AG09319 (cell line): ENCODE measurements around the gene CCNL2.

Experiments
- DNase-seq: peaks from one replicate; pipeline ENCODE4 v3.0.0-alpha.2; 2010; ENCODE audit warnings: low read depth; ENCODE audit errors: extremely low read depth
- TF ChIP-seq, protein P1 (sequence below): IDR thresholded peaks from 2 replicates; pipeline ENCODE4 v1.5.1; 2011; ENCODE audit warnings: low read depth, mild to moderate bottlenecking, inconsistent platforms, low read length, moderate library complexity

The CCNL2 gene

GRCh38 chr1:1345860-1346500 is 53.2 kb downstream of the CCNL2 start:
- TF ChIP-seq, protein P1, sequence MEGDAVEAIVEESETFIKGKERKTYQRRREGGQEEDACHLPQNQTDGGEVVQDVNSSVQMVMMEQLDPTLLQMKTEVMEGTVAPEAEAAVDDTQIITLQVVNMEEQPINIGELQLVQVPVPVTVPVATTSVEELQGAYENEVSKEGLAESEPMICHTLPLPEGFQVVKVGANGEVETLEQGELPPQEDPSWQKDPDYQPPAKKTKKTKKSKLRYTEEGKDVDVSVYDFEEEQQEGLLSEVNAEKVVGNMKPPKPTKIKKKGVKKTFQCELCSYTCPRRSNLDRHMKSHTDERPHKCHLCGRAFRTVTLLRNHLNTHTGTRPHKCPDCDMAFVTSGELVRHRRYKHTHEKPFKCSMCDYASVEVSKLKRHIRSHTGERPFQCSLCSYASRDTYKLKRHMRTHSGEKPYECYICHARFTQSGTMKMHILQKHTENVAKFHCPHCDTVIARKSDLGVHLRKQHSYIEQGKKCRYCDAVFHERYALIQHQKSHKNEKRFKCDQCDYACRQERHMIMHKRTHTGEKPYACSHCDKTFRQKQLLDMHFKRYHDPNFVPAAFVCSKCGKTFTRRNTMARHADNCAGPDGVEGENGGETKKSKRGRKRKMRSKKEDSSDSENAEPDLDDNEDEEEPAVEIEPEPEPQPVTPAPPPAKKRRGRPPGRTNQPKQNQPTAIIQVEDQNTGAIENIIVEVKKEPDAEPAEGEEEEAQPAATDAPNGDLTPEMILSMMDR = no peak
- DNase-seq = no peak

- no peak for DNase-seq
- TF ChIP-seq, protein P1 = no peak
These were observed 53.8 kb downstream of the CCNL2 start for GRCh38 chr1:1345384-1345783.

GRCh38 chr1:1344655-1345361 is 54.3 kb downstream of the CCNL2 start:
- DNase-seq = no peak
- TF ChIP-seq, protein P1 = peak; percentile 32

GRCh38 chr1:1343811-1344421 is 55.2 kb downstream of the CCNL2 start:
- TF ChIP-seq, protein P1 = no peak
- DNase-seq = no peak

DNA sequence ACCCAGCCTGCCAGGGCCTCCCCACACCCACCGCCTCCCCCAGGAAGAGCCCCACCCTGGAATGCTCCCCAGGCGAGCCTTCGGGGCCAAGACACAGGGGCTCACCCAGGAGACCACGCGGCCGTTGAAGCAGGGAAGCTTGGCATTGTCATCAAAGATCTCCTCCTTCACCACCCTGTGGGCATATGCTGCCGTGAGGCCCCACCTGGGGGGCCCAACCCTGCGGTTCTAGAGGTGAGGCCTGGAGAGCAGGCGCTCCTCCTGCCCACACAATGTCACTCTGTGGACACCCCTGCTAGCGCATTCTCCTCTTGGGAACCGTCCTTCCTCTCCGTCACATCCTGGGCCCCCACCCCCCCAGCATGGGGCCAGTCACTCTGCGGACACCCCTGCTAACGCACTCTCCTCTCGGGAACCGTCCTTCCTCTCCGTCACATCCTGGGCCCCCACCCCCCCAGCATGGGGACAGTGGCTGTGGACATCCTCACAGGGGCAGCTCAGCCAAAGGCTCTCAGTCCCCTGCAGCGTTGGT is 56.5 kb downstream of the CCNL2 start:
- DNase-seq = no peak
- TF ChIP-seq, protein P1 = no peak

DNA sequence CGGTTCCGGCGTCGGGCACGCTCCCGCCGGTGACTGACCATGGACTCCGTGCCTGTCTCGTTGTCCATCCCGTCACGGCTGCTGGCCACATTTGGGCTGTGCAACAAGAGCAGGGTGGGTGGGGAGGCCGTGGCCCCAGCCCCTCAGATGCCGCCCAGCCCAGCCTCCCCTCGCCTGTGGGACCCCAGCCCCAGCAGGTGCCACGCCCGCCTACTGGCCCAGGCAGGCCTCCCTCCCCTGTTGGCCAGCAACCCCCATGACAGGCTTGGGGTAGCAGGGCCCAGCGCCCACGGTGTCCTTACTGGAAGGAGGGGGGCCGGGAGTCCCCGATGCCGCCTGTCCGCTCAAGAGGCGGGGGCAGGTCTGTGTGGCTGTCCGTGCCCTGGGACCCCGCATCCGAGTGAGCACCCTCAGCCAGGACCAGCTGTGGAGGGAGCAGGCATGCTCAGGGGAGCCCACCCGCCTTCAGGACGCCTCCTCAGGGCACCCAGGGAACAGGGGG is 57.0 kb downstream of the CCNL2 start:
- TF ChIP-seq, protein P1 = no peak

More for the DNA sequence above, 57.0 kb downstream of the CCNL2 start:
- DNase-seq = no peak
